ENCODE results near the gene KRT85.

KRT85 gene

GRCh38 chr12:52400906-52401305, 33.6 kb upstream of the KRT85 start:
- Histone ChIP-seq H3K79me1 (replicated peaks; ENCODE audit: low read length, poor library complexity, severe bottlenecking) (no peaks in the 10 kb centered on the region), H3K27ac (ENCODE audit: low read length, poor library complexity, severe bottlenecking) (no peak overlapping the region), H3K23ac (ENCODE audit: low read length in 2 of 2) (no peak overlapping the region), H3K4me1 (ENCODE audit: control insufficient read depth, insufficient read depth, low read depth, low read length) (no peaks in the 10 kb centered on the region), H4K8ac (ENCODE audit: low read length) (no peak overlapping the region), H2AK5ac (ENCODE audit: low read length, severe bottlenecking) (no peak overlapping the region), H3K4ac (ENCODE audit: low read depth in 1 of 2, low read length in 2 of 2) (no peak overlapping the region), H2BK5ac (ENCODE audit: low read depth, low read length, poor library complexity, severe bottlenecking) (no peak overlapping the region), H3K4me3 (ENCODE audit: insufficient read depth in 1 of 2, low read depth in 1 of 2, low read length in 2 of 2) (no peak overlapping the region), H3K14ac (ENCODE audit: low read length in 2 of 2) (no peak overlapping the region), H3K9me3 (ENCODE audit: control insufficient read depth, low read length) (no peaks in the 10 kb centered on the region), H3K9ac (ENCODE audit: low read length) (no peak overlapping the region), H2BK120ac (ENCODE audit: low read depth, low read length) (no peak overlapping the region), H2AFZ (ENCODE audit: low read depth, low read length) (no peak overlapping the region), H3K27me3 (ENCODE audit: control insufficient read depth in 1 of 2, insufficient read depth in 1 of 2, low read length in 2 of 2) (peaks cover 68 to 91% of the 10 kb centered on the region in 2 experiments), H3K4me2 (ENCODE audit: low read length, poor library complexity, severe bottlenecking) (no peak overlapping the region), H4K91ac (ENCODE audit: low read length) (no peak overlapping the region), H2BK15ac (ENCODE audit: low read depth, poor library complexity, severe bottlenecking) (no peak overlapping the region), H3K36me3 (ENCODE audit: control insufficient read depth in 1 of 2, insufficient read depth in 2 of 2, low read depth in 1 of 2, low read length in 2 of 2) (no peaks in the 10 kb centered on the region), H3K18ac (ENCODE audit: low read depth in 1 of 2, low read length in 2 of 2) (no peak overlapping the region), H2BK12ac (ENCODE audit: low read length in 2 of 2) (no peak overlapping the region)
- no peak for DNase-seq
- WGBS, result 81% methylated on average over 9 of the region's 9 CpGs

- Histone ChIP-seq H3K79me1 (replicated peaks; ENCODE audit: low read length, poor library complexity, severe bottlenecking) (no peaks in the 10 kb centered on the region), H3K14ac (ENCODE audit: low read length in 2 of 2) (no peak overlapping the region), H3K23ac (ENCODE audit: low read length in 2 of 2) (no peak overlapping the region), H3K18ac (ENCODE audit: low read depth in 1 of 2, low read length in 2 of 2) (no peak overlapping the region), H3K36me3 (ENCODE audit: control insufficient read depth in 1 of 2, insufficient read depth in 2 of 2, low read depth in 1 of 2, low read length in 2 of 2) (no peaks in the 10 kb centered on the region), H3K27ac (ENCODE audit: low read length, poor library complexity, severe bottlenecking) (no peak overlapping the region), H2BK120ac (ENCODE audit: low read depth, low read length) (no peak overlapping the region), H4K91ac (ENCODE audit: low read length) (no peak overlapping the region), H3K4me2 (ENCODE audit: low read length, poor library complexity, severe bottlenecking) (no peak overlapping the region), H3K9me3 (ENCODE audit: control insufficient read depth, low read length) (no peaks in the 10 kb centered on the region), H3K4me3 (ENCODE audit: insufficient read depth in 1 of 2, low read depth in 1 of 2, low read length in 2 of 2) (no peak overlapping the region), H2BK5ac (ENCODE audit: low read depth, low read length, poor library complexity, severe bottlenecking) (no peak overlapping the region), H3K4ac (ENCODE audit: low read depth in 1 of 2, low read length in 2 of 2) (no peak overlapping the region), H2BK15ac (ENCODE audit: low read depth, poor library complexity, severe bottlenecking) (no peak overlapping the region), H3K9ac (ENCODE audit: low read length) (no peak overlapping the region), H2BK12ac (ENCODE audit: low read length in 2 of 2) (no peak overlapping the region), H4K8ac (ENCODE audit: low read length) (no peak overlapping the region), H2AFZ (ENCODE audit: low read depth, low read length) (no peak overlapping the region), H3K4me1 (ENCODE audit: control insufficient read depth, insufficient read depth, low read depth, low read length) (no peaks in the 10 kb centered on the region), H2AK5ac (ENCODE audit: low read length, severe bottlenecking) (no peak overlapping the region), H3K27me3 (ENCODE audit: control insufficient read depth in 1 of 2, insufficient read depth in 1 of 2, low read length in 2 of 2) (peaks cover 71 to 92% of the 10 kb centered on the region in 2 experiments)
- 91% methylated on average over 16 of the region's 16 CpGs for WGBS
- DNase-seq, result no peak
Measured at GRCh38 chr12:52399756-52400155, 32.5 kb upstream of the KRT85 start.

GRCh38 chr12:52398176-52398575, 30.9 kb upstream of the KRT85 start:
- H3K18ac ChIP-seq (ENCODE audit: low read depth in 1 of 2, low read length in 2 of 2), result no peak overlapping the region
- no peak overlapping the region for H4K8ac ChIP-seq (ENCODE audit: low read length)
- no peak overlapping the region for H3K9ac ChIP-seq (ENCODE audit: low read length)
- H3K27ac ChIP-seq (ENCODE audit: low read length, poor library complexity, severe bottlenecking), result no peak overlapping the region
- no peak overlapping the region for H2BK120ac ChIP-seq (ENCODE audit: low read depth, low read length)
- H2AFZ ChIP-seq (ENCODE audit: low read depth, low read length), result no peak overlapping the region
- H3K14ac ChIP-seq (ENCODE audit: low read length in 2 of 2), result no peak overlapping the region
- no peak overlapping the region for H2BK12ac ChIP-seq (ENCODE audit: low read length in 2 of 2)
- no peak overlapping the region for H4K91ac ChIP-seq (ENCODE audit: low read length)
- no peak for DNase-seq
- H3K23ac ChIP-seq (ENCODE audit: low read length in 2 of 2), result no peak overlapping the region
- no peak overlapping the region for H2BK15ac ChIP-seq (ENCODE audit: low read depth, poor library complexity, severe bottlenecking)
- H3K9me3 ChIP-seq (ENCODE audit: control insufficient read depth, low read length), result no peaks in the 10 kb centered on the region
- no peaks in the 10 kb centered on the region for H3K4me1 ChIP-seq (ENCODE audit: control insufficient read depth, insufficient read depth, low read depth, low read length)
- H3K4ac ChIP-seq (ENCODE audit: low read depth in 1 of 2, low read length in 2 of 2), result no peak overlapping the region
- WGBS, result 68% methylated on average over 1 of the region's 1 CpG
- H3K27me3 ChIP-seq (ENCODE audit: control insufficient read depth in 1 of 2, insufficient read depth in 1 of 2, low read length in 2 of 2), result peaks cover 72 to 94% of the 10 kb centered on the region in 2 experiments
- H2AK5ac ChIP-seq (ENCODE audit: low read length, severe bottlenecking), result no peak overlapping the region
- H3K4me2 ChIP-seq (ENCODE audit: low read length, poor library complexity, severe bottlenecking), result no peak overlapping the region
- no peak overlapping the region for H2BK5ac ChIP-seq (ENCODE audit: low read depth, low read length, poor library complexity, severe bottlenecking)
- H3K79me1 ChIP-seq (replicated peaks; ENCODE audit: low read length, poor library complexity, severe bottlenecking), result no peaks in the 10 kb centered on the region
- no peak overlapping the region for H3K4me3 ChIP-seq (ENCODE audit: insufficient read depth in 1 of 2, low read depth in 1 of 2, low read length in 2 of 2)
- H3K36me3 ChIP-seq (ENCODE audit: control insufficient read depth in 1 of 2, insufficient read depth in 2 of 2, low read depth in 1 of 2, low read length in 2 of 2), result no peaks in the 10 kb centered on the region

GRCh38 chr12:52396656-52397055, 29.4 kb upstream of the KRT85 start:
- no peaks in the 10 kb centered on the region for H3K36me3 ChIP-seq (ENCODE audit: control insufficient read depth in 1 of 2, insufficient read depth in 2 of 2, low read depth in 1 of 2, low read length in 2 of 2)
- H2BK120ac ChIP-seq (ENCODE audit: low read depth, low read length), result no peak overlapping the region
- H2BK12ac ChIP-seq (ENCODE audit: low read length in 2 of 2), result no peak overlapping the region
- H3K4me3 ChIP-seq (ENCODE audit: insufficient read depth in 1 of 2, low read depth in 1 of 2, low read length in 2 of 2), result no peak overlapping the region
- H2AK5ac ChIP-seq (ENCODE audit: low read length, severe bottlenecking), result no peak overlapping the region
- H2BK5ac ChIP-seq (ENCODE audit: low read depth, low read length, poor library complexity, severe bottlenecking), result no peak overlapping the region
- no peak overlapping the region for H2BK15ac ChIP-seq (ENCODE audit: low read depth, poor library complexity, severe bottlenecking)
- no peaks in the 10 kb centered on the region for H3K79me1 ChIP-seq (replicated peaks; ENCODE audit: low read length, poor library complexity, severe bottlenecking)
- no peak overlapping the region for H4K8ac ChIP-seq (ENCODE audit: low read length)
- H3K23ac ChIP-seq (ENCODE audit: low read length in 2 of 2), result no peak overlapping the region
- no peak overlapping the region for H4K91ac ChIP-seq (ENCODE audit: low read length)
- no peak overlapping the region for H3K9ac ChIP-seq (ENCODE audit: low read length)
- no peaks in the 10 kb centered on the region for H3K9me3 ChIP-seq (ENCODE audit: control insufficient read depth, low read length)
- peaks cover 1% of the 10 kb centered on the region for H3K4me1 ChIP-seq (ENCODE audit: control insufficient read depth, insufficient read depth, low read depth, low read length)
- H3K18ac ChIP-seq (ENCODE audit: low read depth in 1 of 2, low read length in 2 of 2), result no peak overlapping the region
- no peak overlapping the region for H3K4me2 ChIP-seq (ENCODE audit: low read length, poor library complexity, severe bottlenecking)
- H3K27me3 ChIP-seq (ENCODE audit: control insufficient read depth in 1 of 2, insufficient read depth in 1 of 2, low read length in 2 of 2), result peaks cover 63 to 86% of the 10 kb centered on the region in 2 experiments
- H3K27ac ChIP-seq (ENCODE audit: low read length, poor library complexity, severe bottlenecking), result no peak overlapping the region
- no peak for DNase-seq
- 77% methylated on average over 8 of the region's 8 CpGs for WGBS
- no peak overlapping the region for H2AFZ ChIP-seq (ENCODE audit: low read depth, low read length)
- no peak overlapping the region for H3K4ac ChIP-seq (ENCODE audit: low read depth in 1 of 2, low read length in 2 of 2)
- H3K14ac ChIP-seq (ENCODE audit: low read length in 2 of 2), result peak overlapping the region in 1 of 2 experiments; percentile 64
